CD4-positive, alpha-beta T cell treated with Interleukin-4 for 4 hours (primary cell): ENCODE data around the gene ADAMTS2.
"Not testable (repeated sequence)": the region's sequence is repeated elsewhere in the genome, so short reads cannot be mapped to it uniquely, and the experiment has no call there.

ENCODE experiments used
- DNase-seq: peaks from one replicate; pipeline ENCODE4 v3.0.0-alpha.2; 2020

The ADAMTS2 gene

GRCh38 chr5:179325296-179326031 lies 19.8 kb downstream of the ADAMTS2 start:
- DNase-seq = no peak

- DNase-seq = no peak
Measured at GRCh38 chr5:179324760-179325295, 20.4 kb downstream of the ADAMTS2 start.

GRCh38 chr5:179324316-179324715 lies 20.9 kb downstream of the ADAMTS2 start:
- not testable (repeated sequence) for DNase-seq

GRCh38 chr5:179323026-179323870 lies 22.0 kb downstream of the ADAMTS2 start:
- no peak for DNase-seq

GRCh38 chr5:179322071-179323025 lies 22.9 kb downstream of the ADAMTS2 start:
- no peak for DNase-seq

- DNase-seq = no peak
Measured at GRCh38 chr5:179321206-179321987, 23.9 kb downstream of the ADAMTS2 start.

GRCh38 chr5:179319741-179320281 lies 25.4 kb downstream of the ADAMTS2 start:
- DNase-seq = no peak

- no peak for DNase-seq
Measured at GRCh38 chr5:179319123-179319522, 26.1 kb downstream of the ADAMTS2 start.

- DNase-seq = no peak
Measured at GRCh38 chr5:179318221-179318955, 26.9 kb downstream of the ADAMTS2 start.

GRCh38 chr5:179317411-179318220 lies 27.6 kb downstream of the ADAMTS2 start:
- no peak for DNase-seq

- DNase-seq = no peak
Measured at GRCh38 chr5:179316982-179317381, 28.3 kb downstream of the ADAMTS2 start.

GRCh38 chr5:179316111-179316551 lies 29.1 kb downstream of the ADAMTS2 start:
- DNase-seq = no peak

GRCh38 chr5:179315356-179315890 lies 29.8 kb downstream of the ADAMTS2 start:
- DNase-seq = no peak

- DNase-seq = no peak
Measured at GRCh38 chr5:179314606-179315355, 30.5 kb downstream of the ADAMTS2 start.

- no peak for DNase-seq
Measured at GRCh38 chr5:179313849-179314521, 31.3 kb downstream of the ADAMTS2 start.

- DNase-seq = no peak
Measured at GRCh38 chr5:179312557-179313235, 32.6 kb downstream of the ADAMTS2 start.

- DNase-seq = no peak
Measured at GRCh38 chr5:179311581-179311980, 33.7 kb downstream of the ADAMTS2 start.

- DNase-seq = no peak
Measured at GRCh38 chr5:179311091-179311470, 34.2 kb downstream of the ADAMTS2 start.
